GM21825 (cell line): ENCODE results near the gene NETO1.

Experiments used
- ATAC-seq: cut with Tn5 transposase; IDR thresholded peaks from one replicate; pipeline ENCODE4 v1.9.1; 2021; ENCODE audit warnings: mild to moderate bottlenecking, moderate library complexity; ENCODE audit not compliant: unreplicated experiment

Gene NETO1, protein sequence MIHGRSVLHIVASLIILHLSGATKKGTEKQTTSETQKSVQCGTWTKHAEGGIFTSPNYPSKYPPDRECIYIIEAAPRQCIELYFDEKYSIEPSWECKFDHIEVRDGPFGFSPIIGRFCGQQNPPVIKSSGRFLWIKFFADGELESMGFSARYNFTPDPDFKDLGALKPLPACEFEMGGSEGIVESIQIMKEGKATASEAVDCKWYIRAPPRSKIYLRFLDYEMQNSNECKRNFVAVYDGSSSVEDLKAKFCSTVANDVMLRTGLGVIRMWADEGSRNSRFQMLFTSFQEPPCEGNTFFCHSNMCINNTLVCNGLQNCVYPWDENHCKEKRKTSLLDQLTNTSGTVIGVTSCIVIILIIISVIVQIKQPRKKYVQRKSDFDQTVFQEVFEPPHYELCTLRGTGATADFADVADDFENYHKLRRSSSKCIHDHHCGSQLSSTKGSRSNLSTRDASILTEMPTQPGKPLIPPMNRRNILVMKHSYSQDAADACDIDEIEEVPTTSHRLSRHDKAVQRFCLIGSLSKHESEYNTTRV

DNA sequence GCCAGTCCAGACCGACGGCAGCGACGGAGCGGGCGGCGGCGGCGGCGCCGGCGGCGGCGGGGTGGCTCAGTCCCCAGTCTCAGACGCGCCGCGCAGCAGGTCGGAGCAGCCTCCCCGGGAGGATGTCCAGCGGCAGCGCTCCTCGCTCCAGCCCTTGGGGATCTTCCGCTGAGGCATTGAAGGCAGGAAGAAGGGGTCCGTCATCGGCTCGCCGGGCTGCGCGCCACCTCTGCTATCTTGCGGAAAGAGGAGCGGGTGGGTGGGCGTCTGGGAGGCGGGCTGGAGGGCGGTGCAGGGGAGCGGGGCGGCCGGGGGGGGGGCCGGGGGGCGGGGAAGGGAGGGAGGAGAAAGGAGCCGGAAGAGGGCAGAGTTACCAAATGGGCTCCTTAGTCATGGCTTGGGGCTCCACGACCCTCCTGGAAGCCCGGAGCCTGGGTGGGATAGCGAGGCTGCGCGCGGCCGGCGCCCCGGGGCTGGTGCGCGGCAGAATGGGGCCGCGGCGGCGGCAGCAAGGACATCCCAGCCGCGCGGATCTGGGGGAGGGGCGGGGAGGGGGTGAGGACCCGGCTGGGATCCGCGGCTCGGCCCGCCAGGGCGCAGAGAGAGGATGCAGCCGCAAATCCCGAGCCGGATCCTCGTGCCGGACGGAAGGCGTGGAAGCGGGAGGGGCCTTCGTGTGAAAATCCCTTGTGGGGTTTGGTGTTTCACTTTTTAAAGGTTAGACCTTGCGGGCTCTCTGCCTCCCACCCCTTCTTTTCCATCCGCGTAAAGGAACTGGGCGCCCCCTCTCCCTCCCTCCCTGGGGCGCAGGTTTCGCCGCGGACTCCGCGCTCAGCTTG, at the start of gene NETO1:
NETO1 (minus strand) TSS at position 242 of the 839 bp plus-strand sequence. CDS start 696 bp downstream, outside the sequence.
- ATAC-seq = no peak

DNA sequence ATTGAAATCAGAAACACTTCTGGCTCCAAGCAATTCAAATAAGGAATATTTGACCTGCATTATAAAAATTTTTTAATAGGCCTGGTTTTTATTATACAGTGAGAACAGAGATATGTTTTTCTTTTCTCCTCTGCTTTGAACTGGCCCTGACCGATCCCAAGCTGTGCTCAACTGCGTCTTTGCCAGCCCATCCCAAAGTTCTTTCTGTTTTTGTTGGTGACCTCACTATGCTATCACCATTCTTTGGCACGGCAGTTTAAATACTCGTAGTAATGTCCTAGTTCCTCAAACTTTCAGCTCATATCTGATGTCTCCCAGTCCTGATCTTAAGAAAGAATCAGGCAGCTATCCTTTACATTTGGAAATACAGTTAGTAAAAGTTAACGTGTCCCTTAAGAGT, 42.3 kb upstream of the NETO1 start:
- no peak for ATAC-seq

DNA sequence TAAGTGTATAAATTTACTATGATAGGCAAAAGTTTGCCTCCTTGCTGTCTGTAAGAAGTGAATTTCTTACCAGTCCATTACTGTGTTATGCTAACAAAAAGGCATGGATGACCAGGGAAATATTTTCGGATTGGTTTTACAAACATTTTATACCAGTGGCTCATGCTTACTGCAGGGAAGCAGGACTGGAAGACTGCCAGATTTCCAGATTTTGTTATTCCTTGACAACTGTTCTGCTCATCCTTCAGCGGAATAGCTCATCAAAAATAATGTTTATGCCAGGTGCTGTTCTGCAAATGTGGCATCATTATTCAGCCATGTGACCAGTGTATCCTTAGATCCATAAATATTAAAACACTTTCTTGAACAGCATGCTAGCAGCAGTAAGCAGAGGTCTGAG, 40.4 kb upstream of the NETO1 start:
- no peak for ATAC-seq

DNA sequence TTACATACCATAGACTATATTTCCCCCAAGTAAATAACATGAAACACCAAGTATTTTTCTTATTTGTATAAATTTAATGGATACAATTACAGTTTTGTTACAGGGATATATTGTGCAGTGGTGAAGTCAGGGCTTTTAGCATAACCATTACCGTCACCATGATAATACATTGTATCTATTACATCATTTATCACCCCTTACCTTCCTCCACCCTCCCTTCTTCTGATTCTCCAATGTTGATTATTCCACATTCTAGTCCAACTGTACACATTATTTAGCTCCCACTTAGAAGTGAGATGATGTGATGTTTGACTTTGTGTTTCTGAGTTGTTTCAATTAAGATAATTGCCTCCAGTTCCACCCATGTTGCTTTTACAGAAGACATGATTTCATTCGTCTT, 35.2 kb upstream of the NETO1 start:
- ATAC-seq = no peak

DNA sequence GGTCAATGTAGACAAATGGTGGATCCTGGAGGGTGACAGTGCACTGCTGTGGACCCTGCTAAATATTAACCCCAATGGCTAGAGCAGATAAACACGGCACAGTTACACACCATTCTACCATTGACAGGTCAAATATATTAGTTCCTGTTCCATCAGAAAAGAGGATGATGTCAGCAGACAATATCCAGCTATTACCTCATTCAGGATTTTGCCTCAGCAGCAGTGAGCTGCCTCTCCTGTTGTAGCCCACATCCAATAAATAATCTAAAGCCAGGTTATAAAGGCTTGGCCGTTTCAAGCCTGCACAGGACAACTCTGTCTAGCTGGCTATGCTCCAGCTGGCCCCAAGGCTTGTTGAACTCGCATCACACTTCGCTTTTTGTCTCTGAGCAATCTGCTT, 31.6 kb upstream of the NETO1 start:
- no peak for ATAC-seq

DNA sequence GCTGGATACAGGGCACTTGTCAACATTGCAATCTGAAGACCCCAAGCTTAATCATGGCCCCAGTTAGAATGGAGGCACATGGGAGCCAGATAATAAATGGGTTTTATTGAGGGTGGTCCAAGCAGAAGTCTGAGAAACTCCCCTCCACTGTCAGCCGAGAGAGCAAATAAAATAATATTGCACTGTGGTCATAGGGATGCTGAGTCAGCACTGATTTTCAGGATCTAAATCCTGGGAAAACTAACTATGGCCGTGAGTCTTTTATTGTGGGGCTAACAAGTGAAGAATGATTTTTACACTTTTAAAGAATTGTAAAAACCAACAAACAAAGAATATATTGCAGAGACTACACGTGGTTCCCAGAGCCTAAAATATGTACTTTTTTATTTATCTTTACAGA, 31.1 kb upstream of the NETO1 start:
- no peak for ATAC-seq

DNA sequence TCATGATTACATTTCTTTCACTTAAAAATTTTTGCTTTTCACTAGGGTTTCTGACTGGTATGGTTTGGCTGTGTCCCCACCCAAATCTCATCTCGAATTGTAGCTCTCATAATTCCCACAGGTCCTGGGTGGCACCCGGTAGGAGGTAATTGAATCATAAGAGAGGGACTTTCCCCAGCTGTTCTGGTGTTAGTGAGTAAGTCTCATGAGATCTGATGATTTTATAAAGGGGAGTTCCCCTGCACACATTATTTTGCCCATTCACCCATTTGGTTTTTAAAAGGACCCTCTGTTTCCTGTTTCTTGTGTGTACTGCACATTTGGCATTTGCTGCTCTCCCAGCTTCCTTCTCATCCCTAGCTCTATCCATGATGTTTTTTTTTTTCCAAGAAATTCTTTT, 27.8 kb upstream of the NETO1 start:
- no peak for ATAC-seq

DNA sequence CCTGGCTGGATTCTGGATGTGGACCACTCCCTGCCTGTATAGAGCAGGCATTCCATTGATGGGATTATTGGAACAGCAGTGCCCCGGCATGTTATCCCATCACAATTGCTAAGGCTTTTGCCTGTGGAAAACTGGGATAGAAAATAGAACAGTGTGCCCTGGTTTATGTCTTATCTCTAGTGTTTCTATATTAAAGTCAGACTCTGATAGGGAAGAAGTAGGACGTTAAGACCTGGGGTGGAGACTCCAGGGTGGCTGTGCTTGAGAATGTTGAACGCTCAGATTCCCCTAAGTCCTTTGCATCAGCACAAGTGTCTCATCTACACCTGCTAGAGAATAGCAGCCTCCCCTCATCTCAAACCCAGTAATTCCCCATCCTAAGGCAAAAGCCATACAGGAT, 10.8 kb upstream of the NETO1 start:
- no peak for ATAC-seq

DNA sequence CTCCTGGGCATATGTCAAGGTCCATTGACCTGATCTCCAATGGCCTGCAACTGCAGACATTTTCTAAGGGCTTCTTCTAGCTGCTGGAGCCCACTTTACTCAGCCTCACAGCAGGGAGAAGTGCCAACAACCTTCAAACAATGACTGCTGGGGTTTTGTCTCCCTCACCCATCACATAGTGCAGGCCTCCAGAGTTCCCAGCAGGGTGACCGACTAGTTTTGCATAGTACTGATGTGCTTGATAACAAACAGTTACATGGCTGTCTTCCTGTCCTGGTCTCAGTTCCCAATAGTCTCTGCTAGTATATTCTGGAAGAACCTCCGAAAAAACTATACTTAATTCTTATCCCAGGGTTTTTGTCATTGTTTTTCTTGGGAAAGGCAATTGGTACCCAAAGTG, 10.4 kb upstream of the NETO1 start:
- no peak for ATAC-seq

DNA sequence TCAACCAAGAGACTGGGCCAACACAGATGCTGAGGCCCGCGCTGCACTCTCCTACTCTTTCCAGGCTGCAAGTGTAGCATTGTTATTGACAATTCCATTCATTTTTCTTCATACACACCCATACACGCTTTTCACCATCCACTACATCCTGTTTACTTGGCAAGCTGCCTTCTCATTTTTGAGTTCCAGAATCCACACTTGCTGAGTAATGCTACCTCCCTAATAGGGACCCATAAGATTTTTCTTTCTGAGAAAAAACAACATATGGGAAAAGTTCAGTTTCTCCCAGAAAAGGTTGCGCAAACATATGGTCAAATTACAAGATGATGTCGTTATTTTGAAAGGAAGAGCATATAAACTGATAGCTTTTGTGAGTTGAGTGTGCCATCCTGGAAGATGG, 3.3 kb upstream of the NETO1 start:
- ATAC-seq = no peak

DNA sequence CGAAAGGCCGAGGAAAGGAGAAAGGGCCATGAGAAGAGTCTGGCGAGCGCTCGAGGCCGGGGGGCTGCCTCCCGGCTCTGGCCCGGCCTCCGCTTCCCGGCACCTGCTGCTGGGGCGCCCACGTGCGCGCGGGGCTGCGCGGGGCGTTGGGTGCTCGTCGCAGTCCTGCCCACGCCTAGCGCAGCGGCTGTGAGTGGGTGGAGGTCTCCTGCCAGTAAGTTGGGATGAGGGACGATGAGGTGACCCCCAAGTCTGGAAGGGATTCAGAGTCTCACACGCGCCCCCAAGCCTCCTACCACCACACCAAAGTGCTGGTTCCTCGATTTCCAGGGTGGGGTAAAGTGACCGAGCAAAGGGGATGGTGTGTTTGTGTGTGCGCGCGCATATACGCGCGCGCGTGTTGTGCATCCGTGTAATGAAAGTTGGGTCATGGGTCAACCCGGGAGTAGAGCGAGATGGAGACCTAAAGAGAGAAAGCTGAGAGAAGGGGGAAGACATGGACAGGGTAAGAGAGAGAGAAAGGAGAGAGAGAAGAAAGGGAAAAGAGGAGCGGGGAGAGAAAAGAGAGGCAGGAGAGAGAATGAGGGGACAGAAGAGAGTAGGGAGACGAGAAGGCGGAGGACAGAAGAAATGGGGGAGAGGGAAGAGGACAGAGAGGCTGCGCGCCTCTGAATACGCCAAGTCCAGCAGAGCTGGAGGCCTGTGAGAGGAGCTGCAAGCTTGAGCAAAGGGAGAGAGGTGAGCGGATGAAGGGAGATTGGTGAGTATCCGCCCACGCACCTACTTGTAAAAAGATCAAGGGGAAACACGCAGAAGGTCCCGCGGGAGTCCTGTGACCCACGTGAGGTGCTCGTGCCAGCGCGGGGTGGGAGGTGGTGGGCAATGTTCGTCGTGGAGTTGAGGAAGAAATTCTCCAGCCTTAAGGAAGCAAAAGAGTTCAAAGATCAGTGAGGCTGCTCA, 1.7 kb upstream of the NETO1 start:
- ATAC-seq = no peak

DNA sequence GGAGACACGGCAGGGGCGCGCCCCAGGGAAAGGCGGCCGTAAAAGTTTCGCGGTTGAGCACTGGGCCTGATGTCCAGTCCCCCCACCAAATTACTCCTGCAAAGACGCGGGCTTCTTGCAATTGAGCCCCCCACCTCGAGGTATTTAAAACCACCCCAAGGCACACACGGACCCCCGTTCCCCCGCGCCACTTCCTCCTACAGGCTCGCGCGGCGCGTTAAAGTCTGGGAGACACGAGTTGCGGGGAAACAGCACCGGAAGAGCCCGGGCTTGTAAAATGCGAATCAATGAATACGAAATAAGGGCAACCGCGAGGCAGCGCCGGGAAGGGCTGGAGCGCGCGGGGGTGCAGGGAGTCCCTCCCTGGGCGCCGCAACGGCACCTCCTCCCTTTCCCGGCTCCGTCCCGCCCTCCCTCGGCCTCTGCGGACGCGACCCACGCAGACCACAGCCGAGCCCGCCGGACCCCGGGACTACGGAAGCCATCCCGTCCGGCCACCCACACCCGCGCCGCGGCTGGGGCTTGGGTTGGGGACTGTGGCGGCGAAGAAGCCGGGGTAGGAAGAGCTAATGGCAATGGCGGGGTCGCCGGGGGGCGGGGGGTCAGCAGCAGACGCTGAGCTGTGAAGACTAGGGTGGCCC, 918 bp upstream of the NETO1 start:
- ATAC-seq = no peak

DNA sequence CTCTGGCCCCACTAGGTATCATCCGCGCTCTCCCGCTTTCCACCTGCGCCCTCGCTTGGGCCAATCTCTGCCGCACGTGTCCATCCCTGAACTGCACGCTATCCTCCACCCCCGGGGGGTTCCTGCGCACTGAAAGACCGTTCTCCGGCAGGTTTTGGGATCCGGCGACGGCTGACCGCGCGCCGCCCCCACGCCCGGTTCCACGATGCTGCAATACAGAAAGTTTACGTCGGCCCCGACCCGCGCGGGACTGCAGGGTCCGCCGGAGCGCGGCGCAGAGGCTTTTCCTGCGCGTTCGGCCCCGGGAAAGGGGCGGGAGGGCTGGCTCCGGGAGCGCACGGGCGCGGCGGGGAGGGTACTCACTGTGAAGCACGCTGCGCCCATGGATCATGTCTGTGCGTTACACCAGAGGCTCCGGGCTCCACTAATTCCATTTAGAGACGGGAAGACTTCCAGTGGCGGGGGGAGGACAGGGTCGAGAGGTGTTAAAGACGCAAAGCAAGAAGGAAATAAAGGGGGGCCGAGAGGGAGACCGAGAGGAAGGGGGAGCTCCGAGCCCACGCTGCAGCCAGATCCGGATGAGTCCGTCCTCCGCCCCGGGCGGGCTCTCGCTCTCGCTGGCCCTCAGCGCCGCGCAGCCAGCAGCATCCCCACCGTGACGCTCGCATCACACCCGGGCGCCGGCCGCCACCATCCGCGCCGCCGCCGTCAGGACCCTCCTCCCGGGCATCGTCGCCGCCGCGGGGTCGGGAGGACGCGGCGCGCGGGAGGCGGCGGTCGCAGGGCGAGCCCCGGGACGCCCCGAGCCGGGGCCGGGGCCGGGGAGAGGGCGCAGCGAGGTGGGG, 664 bp downstream of the NETO1 start:
- ATAC-seq = no peak

DNA sequence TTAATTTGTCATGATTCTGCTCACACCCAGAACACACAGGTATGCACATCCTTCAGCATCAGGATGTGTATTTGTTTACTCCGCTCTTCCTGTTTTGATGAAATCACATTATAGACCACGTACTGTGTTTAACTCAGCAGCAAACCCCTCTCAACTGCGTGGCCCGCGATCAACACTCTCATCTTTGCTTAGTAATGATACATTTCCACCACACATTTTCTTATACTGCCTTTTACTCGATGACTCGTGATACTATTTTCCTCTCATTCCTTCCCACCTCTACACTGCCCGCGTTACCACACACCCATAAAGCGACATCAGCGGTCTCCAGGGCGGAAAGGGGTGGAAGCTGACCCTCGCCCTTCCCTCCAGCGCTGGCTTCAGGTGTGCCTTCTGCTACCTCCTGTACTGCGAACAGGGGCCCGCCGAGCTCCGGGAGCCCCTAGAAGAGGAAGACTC, 1.3 kb downstream of the NETO1 start:
- ATAC-seq = no peak

DNA sequence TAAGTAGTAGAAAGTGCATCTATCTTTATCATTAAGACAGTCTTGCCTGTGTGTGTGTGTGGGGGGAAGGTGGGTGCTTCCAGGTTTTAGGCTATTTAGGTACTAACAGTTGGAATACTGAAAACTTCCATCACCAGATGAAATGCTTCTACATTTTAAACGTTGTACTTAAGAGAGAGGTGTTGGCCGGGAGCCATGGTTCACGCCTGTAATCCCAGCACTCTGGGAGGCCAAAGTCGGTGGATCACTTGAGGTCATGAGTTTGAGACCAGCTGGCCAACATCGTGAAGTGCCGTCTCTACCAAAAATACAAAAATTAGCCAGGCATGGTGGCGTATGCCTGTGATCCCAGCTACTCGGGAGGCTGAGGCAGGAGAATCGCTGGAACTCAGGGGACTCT, 4.0 kb downstream of the NETO1 start:
- ATAC-seq = no peak

DNA sequence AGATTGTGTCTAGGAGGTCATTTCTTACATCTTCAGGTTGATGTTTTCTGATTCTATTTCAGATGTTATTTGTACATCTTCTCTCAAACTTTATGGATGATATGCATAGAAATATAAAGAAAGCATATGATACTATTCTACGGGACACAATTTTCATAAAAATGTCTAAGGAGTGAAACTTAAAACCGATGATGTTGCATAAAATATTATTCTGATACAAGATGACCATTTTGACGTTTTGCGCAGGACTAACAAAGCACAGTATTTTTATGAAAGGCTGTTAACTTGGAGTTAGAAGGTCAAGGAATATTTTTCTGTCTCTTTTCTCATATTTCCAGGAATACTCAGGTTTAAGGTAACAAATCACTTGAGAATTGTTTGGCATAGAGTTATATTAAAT, 8.7 kb downstream of the NETO1 start:
- no peak for ATAC-seq

DNA sequence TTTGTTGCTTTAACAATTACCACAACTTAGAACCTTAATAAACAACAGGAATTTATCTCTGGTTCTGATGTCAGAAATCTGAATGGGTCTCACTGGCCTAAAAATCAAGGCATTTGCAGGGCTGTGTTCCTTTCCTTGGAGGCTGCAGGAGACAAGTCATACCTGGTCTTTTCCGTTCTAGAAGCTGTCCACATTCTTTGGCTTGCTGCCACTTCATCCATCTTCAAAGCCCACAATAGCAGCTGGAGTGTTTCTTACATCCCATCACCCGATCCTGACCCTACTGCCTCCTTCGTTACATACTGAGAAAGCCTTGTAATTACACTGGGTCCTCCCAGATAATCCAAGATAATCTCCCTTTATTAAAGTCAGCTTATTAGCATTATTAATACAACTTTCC, 18.1 kb downstream of the NETO1 start:
- no peak for ATAC-seq

DNA sequence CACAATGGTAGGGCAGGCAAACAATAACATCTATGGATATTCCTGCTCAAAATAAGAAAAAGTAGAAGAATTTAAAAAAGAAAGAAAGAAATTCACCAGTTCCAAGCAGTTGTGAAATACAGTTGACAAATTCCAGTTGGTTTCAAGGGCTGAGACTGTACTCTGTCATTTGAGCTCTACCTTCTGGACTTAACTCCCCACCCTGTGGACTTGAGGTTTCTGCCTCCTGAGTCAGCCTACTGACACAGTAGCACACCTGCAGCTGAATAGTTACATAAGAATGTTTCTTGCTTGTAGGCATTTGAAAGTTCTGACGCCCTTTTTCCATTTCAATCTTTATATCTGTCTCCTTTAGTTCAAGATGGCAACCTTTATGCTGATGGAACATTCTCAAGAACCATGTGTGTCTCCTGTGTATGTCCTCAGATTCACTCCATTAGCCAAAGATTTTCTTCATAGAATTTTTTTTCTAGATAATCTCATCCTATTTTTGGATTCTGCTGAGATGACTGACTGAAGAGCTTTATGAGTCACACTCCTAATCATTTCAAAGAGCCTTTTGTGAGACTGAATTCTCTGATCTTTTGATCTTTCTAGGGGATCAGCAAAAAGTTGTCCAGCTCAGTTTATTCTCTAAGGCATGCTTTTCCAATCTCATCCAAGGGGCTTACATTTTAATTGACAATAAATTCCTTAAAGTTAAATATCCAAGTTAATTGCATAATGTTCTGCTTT, 19.1 kb downstream of the NETO1 start:
- ATAC-seq = no peak

DNA sequence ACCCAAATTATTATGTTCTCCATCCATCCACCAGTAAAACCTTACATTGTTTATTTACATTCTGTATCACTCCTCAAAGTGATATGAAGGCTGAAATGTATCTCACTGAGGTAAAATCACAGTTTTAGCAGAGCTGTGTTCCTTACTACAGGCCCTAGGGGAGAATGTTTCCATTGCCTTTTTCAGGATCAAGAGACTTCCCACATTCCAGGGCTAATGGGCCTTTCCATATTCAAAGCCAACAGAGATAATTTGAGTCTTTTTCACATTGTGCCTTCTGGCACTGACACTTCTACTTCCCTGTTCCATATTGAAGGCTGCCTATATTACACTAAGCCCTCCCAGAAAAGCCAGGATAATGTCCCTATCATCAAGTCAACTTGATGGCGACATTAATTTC, 20.0 kb downstream of the NETO1 start:
- ATAC-seq = no peak
